ENCODE results near the gene TTC13. TPM values are rescaled to one million over a fixed set of nuclear protein-coding genes. Genes with fewer than 3 reads are reported as not detected.
A peak's percentile ranks its signal among the peaks of the same experiment; 100 is the strongest.

TTC13 gene
- total RNA-seq, 1 experiment from 2014 or later, result 12.3 TPM

GRCh38 chr1:230866171-230867070 is 112.2 kb downstream of the TTC13 start:
- H3K27me3 ChIP-seq (ENCODE audit: insufficient read depth, low read length), result no peaks in the 10 kb centered on the region
- no peak for ATAC-seq
- ChIA-PET POLR2A (interaction anchor here (0.6 kb wide), 1 partner anchor 150 kb away, joined by 3 read pairs; no protein-coding TSS in a partner anchor), RAD21 (ENCODE audit: low non-redundant PET in 1 of 2, low total read pairs in 2 of 2, uncharacterized antibody in 2 of 2, unreplicated experiment in 2 of 2) (no interaction called here), CTCF (no interaction called here)
- H3K27ac ChIP-seq (ENCODE audit: low read depth, low read length), result no peak overlapping the region
- H3K9ac ChIP-seq (ENCODE audit: low read length), result no peak overlapping the region
- H3K4me3 ChIP-seq (replicated peaks in 1 of 2; ENCODE audit: low read depth in 1 of 2, low read length in 2 of 2), result no peak overlapping the region; a peak in 1 of 4 replicates
- H3K4me1 ChIP-seq (ENCODE audit: control insufficient read depth in 1 of 2, insufficient read depth in 2 of 2, low read length in 2 of 2), result peaks cover 19 to 40% of the 10 kb centered on the region in 2 experiments
- H3K36me3 ChIP-seq (ENCODE audit: control insufficient read depth in 1 of 2, insufficient read depth in 2 of 2, low read length in 2 of 2), result no peaks in the 10 kb centered on the region
- no TSS peak for BruUV-seq (replicated peaks)
- peak overlapping the region; percentile 97 for H3K4me2 ChIP-seq (ENCODE audit: low read length)
- peaks cover 59% of the 10 kb centered on the region for H3K79me2 ChIP-seq (ENCODE audit: insufficient read depth, low read length)
- no peaks in the 10 kb centered on the region for H3K9me3 ChIP-seq (ENCODE audit: control insufficient read depth in 1 of 2, insufficient read depth in 1 of 2, low read depth in 1 of 2, low read length in 2 of 2)
- no peaks in the 10 kb centered on the region for H4K20me1 ChIP-seq (ENCODE audit: insufficient read depth)
- DNase-seq (ENCODE audit: low read depth, low spot score), result no peak
- H2AFZ ChIP-seq (ENCODE audit: low read depth, low read length, poor library complexity, severe bottlenecking), result no peak overlapping the region
- H3K9me2 ChIP-seq (ENCODE audit: insufficient read depth), result no peaks in the 10 kb centered on the region
- intact Hi-C loops (cut with micrococcal nuclease), result no loop called here
- no peak for TF ChIP-seq YY1 (IDR thresholded peaks at IDR 0.05; ENCODE audit: extremely low read depth, insufficient replicate concordance, low read depth, low read length)
- no peak for TF ChIP-seq MAX (IDR thresholded peaks at IDR 0.05)
- no peak for TF ChIP-seq SIN3A (IDR thresholded peaks at IDR 0.05; ENCODE audit: low read depth)
- no peak for TF ChIP-seq RAD21 (IDR thresholded peaks at IDR 0.05; ENCODE audit: low read depth)
- no peak for TF ChIP-seq SP1 (IDR thresholded peaks at IDR 0.05; ENCODE audit: low read depth)
- no peak for TF ChIP-seq EZH2phosphoT487 (IDR thresholded peaks at IDR 0.05; ENCODE audit: borderline replicate concordance)
- no peak for TF ChIP-seq REST (IDR thresholded peaks at IDR 0.05; ENCODE audit: low read depth)
- no peak for TF ChIP-seq CBX3 (IDR thresholded peaks at IDR 0.05; ENCODE audit: low read depth)
- TF ChIP-seq ATF3 (IDR thresholded peaks at IDR 0.05), result no peak
- TF ChIP-seq EZH2 (IDR thresholded peaks at IDR 0.05), result no peak
- no peak for TF ChIP-seq ELF1 (IDR thresholded peaks at IDR 0.05; ENCODE audit: borderline replicate concordance, low read depth)
- no peak for TF ChIP-seq JUND (IDR thresholded peaks at IDR 0.05)
- no peak for TF ChIP-seq POLR2AphosphoS5 (IDR thresholded peaks at IDR 0.05; ENCODE audit: low read depth, low read length)
- no peak for TF ChIP-seq EGR1 (IDR thresholded peaks at IDR 0.05; ENCODE audit: low read depth)
- no peak for TF ChIP-seq POLR2A (IDR thresholded peaks at IDR 0.05; ENCODE audit: borderline replicate concordance, extremely low read depth, insufficient read depth, insufficient read length)
- no peak for TF ChIP-seq FOSL1 (IDR thresholded peaks at IDR 0.05; ENCODE audit: low read depth)
